HCT116 (cell line): ENCODE measurements around the gene H19. TPM values are rescaled to one million over a fixed set of nuclear protein-coding genes. Genes with fewer than 3 reads are reported as not detected.

Experiments used
- ATAC-seq: fragments of 200-7000 bp; cut with Tn5 transposase; 2 replicates; pipeline ENCODE4 v1.9.1; 2020; ENCODE audit warnings: mild to moderate bottlenecking, moderate library complexity
- BruUV-seq: library from RNA; stranded (reverse); fragments of 400-500 nt; replicated peaks from 2 replicates; lab custom pipeline; 2021; lab: Mats Ljungman, UMichigan
- CTCF ChIA-PET: fragments of 300-600 bp; sonication (Branson Sonifier 250); formaldehyde crosslinking; loops from one replicate; lab custom pipeline; 2021; ENCODE audit warnings: antibody characterized with exemption; lab: Charles Lee
- POLR2A ChIA-PET: fragments of 300-600, 350-600 bp; sonication (Branson Sonifier 250); formaldehyde crosslinking; loops from one replicate; lab custom pipeline; 2021; ENCODE audit warnings: antibody characterized with exemption; lab: Charles Lee
- RAD21 ChIA-PET, 2 experiments: fragments of 300-600 bp; sonication (Branson Sonifier 250); formaldehyde crosslinking; loops; one replicate each; lab custom pipeline; 2023; ENCODE audit warnings: low total read pairs in 2 of 2; ENCODE audit not compliant: uncharacterized antibody in 2 of 2, unreplicated experiment in 2 of 2, low non-redundant PET in 1 of 2; lab: Charles Lee
- DNase-seq: peaks from one replicate; pipeline ENCODE4 v3.0.0-alpha.2; 2010; ENCODE audit warnings: low read depth, low spot score
- H2AFZ ChIP-seq: fragments of 200-600 bp; shearing (Covaris generic), sonication (generic); 2 replicates; pipeline ENCODE4 v1.6.1; 2017; ENCODE audit warnings: low read depth, mixed run types, mixed read lengths, antibody characterized with exemption, low read length; ENCODE audit not compliant: poor library complexity, severe bottlenecking
- H3K27ac ChIP-seq: 2 replicates; pipeline ENCODE4 v1.5.1; 2012; ENCODE audit warnings: low read depth, low read length
- H3K27me3 ChIP-seq: fragments of 200-600 bp; sonication (generic); 2 replicates; pipeline ENCODE4 v1.6.1; 2016; ENCODE audit warnings: mixed run types, low read length, mixed read lengths; ENCODE audit not compliant: insufficient read depth
- H3K36me3 ChIP-seq, 2 experiments: fragments of 200-500 bp in 1 of 2; fragments of 200-600 bp in 1 of 2; sonication (Bioruptor generic) in 1 of 2; sonication (generic) in 1 of 2; 2 replicates each; pipeline versions ENCODE4 v1.5.1 to v1.6.1; 2014 to 2016; ENCODE audit warnings: low read length in 2 of 2, inconsistent platforms in 1 of 2, mixed read lengths in 1 of 2, mixed run types in 1 of 2; ENCODE audit not compliant: insufficient read depth in 2 of 2, control insufficient read depth in 1 of 2
- H3K4me1 ChIP-seq, 2 experiments: fragments of 200-600 bp in 1 of 2; sonication (generic) in 1 of 2; 2 replicates each; pipeline versions ENCODE4 v1.5.1 to v1.6.1; 2012 to 2017; ENCODE audit warnings: low read length in 2 of 2, inconsistent platforms in 1 of 2, mild to moderate bottlenecking in 1 of 2, mixed read lengths in 1 of 2, mixed run types in 1 of 2, moderate library complexity in 1 of 2; ENCODE audit not compliant: insufficient read depth in 2 of 2, control insufficient read depth in 1 of 2
- H3K4me2 ChIP-seq: fragments of 200-600 bp; sonication (generic); 2 replicates; pipeline ENCODE4 v1.6.1; 2017; ENCODE audit warnings: mixed run types, low read length, mixed read lengths
- H3K4me3 ChIP-seq, 2 experiments: fragments of 200-600 bp in 1 of 2; sonication (generic) in 1 of 2; replicated peaks in 1 of 2; 2 replicates each; pipeline ENCODE4 v1.5.1; 2011 to 2016; ENCODE audit warnings: low read length in 2 of 2, control low read depth in 1 of 2, low read depth in 1 of 2, mild to moderate bottlenecking in 1 of 2, mixed read lengths in 1 of 2, mixed run types in 1 of 2
- H3K79me2 ChIP-seq: fragments of 200-600 bp; sonication (generic); 2 replicates; pipeline ENCODE4 v1.6.1; 2017; ENCODE audit warnings: mild to moderate bottlenecking, mixed run types, low read length, moderate library complexity, mixed read lengths; ENCODE audit not compliant: insufficient read depth
- H3K9ac ChIP-seq: fragments of 200-600 bp; sonication (generic); 2 replicates; pipeline ENCODE4 v1.6.1; 2016; ENCODE audit warnings: low read length, mixed read lengths
- H3K9me2 ChIP-seq: fragments of 200-600 bp; sonication (generic), shearing (Covaris generic); 2 replicates; pipeline ENCODE4 v1.6.1; 2017; ENCODE audit warnings: mixed run types, mild to moderate bottlenecking, moderate library complexity; ENCODE audit not compliant: insufficient read depth
- H3K9me3 ChIP-seq, 2 experiments: fragments of 200-500 bp in 1 of 2; fragments of 200-600 bp in 1 of 2; sonication (Bioruptor generic) in 1 of 2; sonication (generic) in 1 of 2; 2 replicates each; pipeline ENCODE4 v1.6.1; 2014 to 2017; ENCODE audit warnings: low read length in 2 of 2, mixed read lengths in 2 of 2, inconsistent platforms in 1 of 2, low read depth in 1 of 2, mild to moderate bottlenecking in 1 of 2, mixed run types in 1 of 2, moderate library complexity in 1 of 2; ENCODE audit not compliant: control insufficient read depth in 1 of 2, insufficient read depth in 1 of 2
- H4K20me1 ChIP-seq: fragments of 200-600 bp; sonication (generic), shearing (Covaris generic); 2 replicates; pipeline ENCODE4 v1.6.1; 2017; ENCODE audit warnings: mixed run types, mild to moderate bottlenecking, moderate library complexity; ENCODE audit not compliant: insufficient read depth
- CBX3 ChIP-seq: IDR thresholded peaks from 2 replicates; pipeline ENCODE4 v1.6.1; 2012; ENCODE audit warnings: low read depth
- EGR1 ChIP-seq: IDR thresholded peaks from 2 replicates; pipeline ENCODE4 v1.6.1; 2012; ENCODE audit warnings: low read depth
- ELF1 ChIP-seq: IDR thresholded peaks from 2 replicates; pipeline ENCODE4 v1.6.1; 2012; ENCODE audit warnings: low read depth, borderline replicate concordance
- FOSL1 ChIP-seq: IDR thresholded peaks from 2 replicates; pipeline ENCODE4 v1.6.1; 2012; ENCODE audit warnings: low read depth
- JUND ChIP-seq: IDR thresholded peaks from 2 replicates; pipeline ENCODE4 v1.6.1; 2012
- SIN3A ChIP-seq: IDR thresholded peaks from 2 replicates; pipeline ENCODE4 v1.6.1; 2012; ENCODE audit warnings: low read depth
- TCF7L2 ChIP-seq: IDR thresholded peaks from 2 replicates; pipeline ENCODE4 v1.7.0; 2011; ENCODE audit warnings: borderline replicate concordance, inconsistent platforms; ENCODE audit not compliant: insufficient read depth, insufficient read length; ENCODE audit errors: extremely low read depth
- ZFX ChIP-seq: fragments of 450-650 bp; IDR thresholded peaks from 2 replicates; pipeline ENCODE4 v1.6.1; 2017
- ZNF274 ChIP-seq: fragments of 200-500 bp; sonication (Bioruptor generic); IDR thresholded peaks from 2 replicates; pipeline ENCODE4 v1.6.1; 2014; ENCODE audit warnings: mild to moderate bottlenecking, low read depth, low read length, inconsistent platforms
- intact Hi-C: fragments of 100-400 bp; cut with micrococcal nuclease; formaldehyde crosslinking; loops from 2 replicates; pipeline ENCODE4 v1.10.0; 2022
- total RNA-seq: library from RNA; stranded (reverse); gene quantifications from one replicate; pipeline ENCODE4 v1.2.1, GENCODE V29; 2021; ENCODE audit not compliant: unreplicated experiment
- TF ChIP-seq, protein P1 (sequence below): IDR thresholded peaks from 2 replicates; pipeline ENCODE4 v1.6.1; 2012; ENCODE audit warnings: low read depth
- TF ChIP-seq, protein P2 (sequence below): IDR thresholded peaks from 2 replicates; pipeline ENCODE4 v1.6.1; 2012

H19 gene
- total RNA-seq, 1 experiment from 2014 or later, result 10.5 TPM

DNA sequence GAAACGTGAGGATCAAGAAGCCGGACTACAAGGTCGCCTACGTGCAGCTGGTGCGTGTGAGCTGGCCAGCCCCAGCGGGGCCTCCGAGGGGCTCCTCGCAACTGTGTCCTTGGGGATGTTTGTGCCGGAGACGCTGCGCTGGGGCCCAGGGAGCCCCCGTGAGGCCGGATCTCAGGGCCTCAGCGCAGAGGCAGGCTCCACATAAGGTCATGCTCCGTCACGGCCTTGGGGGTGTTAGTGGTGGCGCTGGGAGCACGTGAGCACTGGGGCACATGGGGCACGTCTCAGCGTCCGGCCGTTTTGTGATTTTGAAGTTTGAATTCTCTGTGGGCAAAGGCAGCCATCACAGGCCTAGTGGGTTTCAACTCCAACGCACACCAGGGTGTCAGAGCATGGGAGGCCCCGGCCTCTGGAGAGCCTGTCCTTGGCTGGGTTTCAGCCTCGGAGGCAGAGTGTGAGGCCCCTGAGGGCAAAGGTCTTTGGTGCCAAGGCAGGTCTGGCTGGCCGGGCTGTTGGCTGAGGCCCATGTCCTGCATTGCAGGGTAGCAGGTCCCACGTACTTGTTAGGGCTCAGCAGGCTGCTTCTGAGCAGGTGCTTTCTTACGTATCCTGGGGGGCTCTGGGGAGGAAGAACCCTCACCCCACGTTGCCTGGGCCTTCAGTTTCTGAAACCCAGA, 44.7 kb downstream of the H19 start (continued):
- TF ChIP-seq, protein P1, sequence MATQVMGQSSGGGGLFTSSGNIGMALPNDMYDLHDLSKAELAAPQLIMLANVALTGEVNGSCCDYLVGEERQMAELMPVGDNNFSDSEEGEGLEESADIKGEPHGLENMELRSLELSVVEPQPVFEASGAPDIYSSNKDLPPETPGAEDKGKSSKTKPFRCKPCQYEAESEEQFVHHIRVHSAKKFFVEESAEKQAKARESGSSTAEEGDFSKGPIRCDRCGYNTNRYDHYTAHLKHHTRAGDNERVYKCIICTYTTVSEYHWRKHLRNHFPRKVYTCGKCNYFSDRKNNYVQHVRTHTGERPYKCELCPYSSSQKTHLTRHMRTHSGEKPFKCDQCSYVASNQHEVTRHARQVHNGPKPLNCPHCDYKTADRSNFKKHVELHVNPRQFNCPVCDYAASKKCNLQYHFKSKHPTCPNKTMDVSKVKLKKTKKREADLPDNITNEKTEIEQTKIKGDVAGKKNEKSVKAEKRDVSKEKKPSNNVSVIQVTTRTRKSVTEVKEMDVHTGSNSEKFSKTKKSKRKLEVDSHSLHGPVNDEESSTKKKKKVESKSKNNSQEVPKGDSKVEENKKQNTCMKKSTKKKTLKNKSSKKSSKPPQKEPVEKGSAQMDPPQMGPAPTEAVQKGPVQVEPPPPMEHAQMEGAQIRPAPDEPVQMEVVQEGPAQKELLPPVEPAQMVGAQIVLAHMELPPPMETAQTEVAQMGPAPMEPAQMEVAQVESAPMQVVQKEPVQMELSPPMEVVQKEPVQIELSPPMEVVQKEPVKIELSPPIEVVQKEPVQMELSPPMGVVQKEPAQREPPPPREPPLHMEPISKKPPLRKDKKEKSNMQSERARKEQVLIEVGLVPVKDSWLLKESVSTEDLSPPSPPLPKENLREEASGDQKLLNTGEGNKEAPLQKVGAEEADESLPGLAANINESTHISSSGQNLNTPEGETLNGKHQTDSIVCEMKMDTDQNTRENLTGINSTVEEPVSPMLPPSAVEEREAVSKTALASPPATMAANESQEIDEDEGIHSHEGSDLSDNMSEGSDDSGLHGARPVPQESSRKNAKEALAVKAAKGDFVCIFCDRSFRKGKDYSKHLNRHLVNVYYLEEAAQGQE, result no peak
- TF ChIP-seq EGR1, result no peak
- no peak for TF ChIP-seq ZFX

DNA sequence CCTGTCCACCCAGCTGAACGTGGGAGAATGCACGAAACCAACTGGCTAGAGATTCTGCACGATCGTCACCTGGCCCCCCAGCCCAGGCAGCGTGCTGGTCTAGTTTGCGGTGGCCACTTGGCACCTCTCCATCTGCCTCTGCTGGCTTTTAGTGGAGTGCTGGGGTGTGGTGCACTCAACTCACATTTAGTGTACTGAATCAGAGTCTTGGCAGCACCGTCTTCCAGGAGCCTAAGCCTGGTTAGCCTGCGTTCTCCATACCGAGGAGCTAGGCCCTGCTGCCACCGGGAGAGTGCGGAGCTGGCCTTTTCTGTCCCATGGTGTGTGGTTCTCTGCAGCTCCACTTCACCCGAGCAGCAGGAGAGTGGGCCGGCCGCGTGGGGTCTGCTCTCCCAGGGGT, 47.7 kb downstream of the H19 start:
- no TSS peak for BruUV-seq

More for the DNA sequence above, 47.7 kb downstream of the H19 start:
- Histone ChIP-seq H3K36me3 (no peaks in the 10 kb centered on the region), H3K9ac (no peak overlapping the region), H3K79me2 (no peaks in the 10 kb centered on the region), H3K27ac (no peak overlapping the region), H3K27me3 (no peaks in the 10 kb centered on the region), H3K4me3 (no peak overlapping the region), H3K9me3 (no peaks in the 10 kb centered on the region), H3K4me2 (no peak overlapping the region), H3K4me1 (no peaks in the 10 kb centered on the region), H3K9me2 (no peaks in the 10 kb centered on the region), H2AFZ (no peak overlapping the region), H4K20me1 (no peaks in the 10 kb centered on the region)
- TF ChIP-seq FOSL1 (no peak), CBX3 (no peak), ELF1 (no peak), ZNF274 (no peak), ZFX (no peak), JUND (no peak), SIN3A (no peak), TCF7L2 (no peak)
- TF ChIP-seq, protein P2, sequence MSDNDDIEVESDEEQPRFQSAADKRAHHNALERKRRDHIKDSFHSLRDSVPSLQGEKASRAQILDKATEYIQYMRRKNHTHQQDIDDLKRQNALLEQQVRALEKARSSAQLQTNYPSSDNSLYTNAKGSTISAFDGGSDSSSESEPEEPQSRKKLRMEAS, result no peak
- RAD21 ChIA-PET, result no interaction called here
- POLR2A ChIA-PET, result no interaction called here
- intact Hi-C loops, result loop anchor here (10.0 kb wide), 1 partner anchor 55 kb away; the partner anchor contains the start of gene PRR33
- CTCF ChIA-PET, result interaction anchor here (4.2 kb wide), 1 partner anchor 201 kb away, joined by 43 read pairs; no protein-coding TSS in a partner anchor
- DNase-seq, result no peak
- ATAC-seq, result no peak
